ENCODE measurements around the gene COA5.

COA5 gene

DNA sequence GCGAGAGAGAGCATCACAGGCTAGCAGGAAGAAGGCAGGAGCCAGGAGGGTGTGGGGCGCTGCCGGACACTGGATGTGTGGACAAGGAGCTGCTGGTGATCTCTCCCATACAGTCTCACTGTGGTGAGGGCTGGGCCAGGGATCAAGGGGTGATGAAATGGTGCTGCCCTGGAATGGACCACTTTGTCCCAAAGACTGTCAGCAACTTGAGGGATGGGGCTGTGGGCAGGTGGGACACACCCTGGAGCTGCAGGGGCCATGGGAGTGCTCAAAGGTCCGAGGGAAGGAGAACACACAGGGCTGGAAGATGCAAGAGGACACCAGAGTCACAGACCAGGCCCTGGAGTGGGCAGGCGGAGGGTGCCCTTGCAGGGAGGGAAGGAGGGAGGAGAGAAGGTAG, 38.0 kb downstream of the COA5 start:
- TF ChIP-seq, protein P1, sequence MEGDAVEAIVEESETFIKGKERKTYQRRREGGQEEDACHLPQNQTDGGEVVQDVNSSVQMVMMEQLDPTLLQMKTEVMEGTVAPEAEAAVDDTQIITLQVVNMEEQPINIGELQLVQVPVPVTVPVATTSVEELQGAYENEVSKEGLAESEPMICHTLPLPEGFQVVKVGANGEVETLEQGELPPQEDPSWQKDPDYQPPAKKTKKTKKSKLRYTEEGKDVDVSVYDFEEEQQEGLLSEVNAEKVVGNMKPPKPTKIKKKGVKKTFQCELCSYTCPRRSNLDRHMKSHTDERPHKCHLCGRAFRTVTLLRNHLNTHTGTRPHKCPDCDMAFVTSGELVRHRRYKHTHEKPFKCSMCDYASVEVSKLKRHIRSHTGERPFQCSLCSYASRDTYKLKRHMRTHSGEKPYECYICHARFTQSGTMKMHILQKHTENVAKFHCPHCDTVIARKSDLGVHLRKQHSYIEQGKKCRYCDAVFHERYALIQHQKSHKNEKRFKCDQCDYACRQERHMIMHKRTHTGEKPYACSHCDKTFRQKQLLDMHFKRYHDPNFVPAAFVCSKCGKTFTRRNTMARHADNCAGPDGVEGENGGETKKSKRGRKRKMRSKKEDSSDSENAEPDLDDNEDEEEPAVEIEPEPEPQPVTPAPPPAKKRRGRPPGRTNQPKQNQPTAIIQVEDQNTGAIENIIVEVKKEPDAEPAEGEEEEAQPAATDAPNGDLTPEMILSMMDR (IDR thresholded peaks at IDR 0.05; ENCODE audit: control insufficient read depth, insufficient read depth, low read depth, low read length, missing control alignments) = no peak
- H3K4me3 ChIP-seq (ENCODE audit: control insufficient read depth, low read depth, low read length) = no peak overlapping the region
- no peak for DNase-seq (ENCODE audit: low read depth)

DNA sequence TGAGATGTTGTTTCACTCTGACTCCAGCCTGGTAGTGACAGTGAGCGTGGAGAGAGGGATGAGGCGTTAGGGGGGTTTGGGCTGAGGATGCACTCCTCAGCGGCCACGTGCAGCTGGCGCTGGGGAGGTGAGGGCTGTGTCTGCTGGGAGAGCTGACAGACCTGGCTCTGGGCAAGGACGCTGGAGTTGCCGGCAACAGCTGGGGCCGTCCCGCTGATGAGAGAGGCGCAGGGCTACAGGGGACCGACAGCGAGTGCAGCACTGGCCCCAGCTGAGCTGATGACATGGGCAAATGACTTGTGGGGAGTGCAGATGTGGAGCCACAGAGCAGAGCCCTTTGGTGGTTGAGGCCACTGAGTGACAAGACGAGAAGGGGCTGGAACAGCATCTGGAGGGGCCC, 38.4 kb downstream of the COA5 start:
- H3K4me3 ChIP-seq (ENCODE audit: control insufficient read depth, low read depth, low read length) = no peak overlapping the region
- TF ChIP-seq, protein P1 (IDR thresholded peaks at IDR 0.05; ENCODE audit: control insufficient read depth, insufficient read depth, low read depth, low read length, missing control alignments) = no peak
- DNase-seq (ENCODE audit: low read depth) = no peak

DNA sequence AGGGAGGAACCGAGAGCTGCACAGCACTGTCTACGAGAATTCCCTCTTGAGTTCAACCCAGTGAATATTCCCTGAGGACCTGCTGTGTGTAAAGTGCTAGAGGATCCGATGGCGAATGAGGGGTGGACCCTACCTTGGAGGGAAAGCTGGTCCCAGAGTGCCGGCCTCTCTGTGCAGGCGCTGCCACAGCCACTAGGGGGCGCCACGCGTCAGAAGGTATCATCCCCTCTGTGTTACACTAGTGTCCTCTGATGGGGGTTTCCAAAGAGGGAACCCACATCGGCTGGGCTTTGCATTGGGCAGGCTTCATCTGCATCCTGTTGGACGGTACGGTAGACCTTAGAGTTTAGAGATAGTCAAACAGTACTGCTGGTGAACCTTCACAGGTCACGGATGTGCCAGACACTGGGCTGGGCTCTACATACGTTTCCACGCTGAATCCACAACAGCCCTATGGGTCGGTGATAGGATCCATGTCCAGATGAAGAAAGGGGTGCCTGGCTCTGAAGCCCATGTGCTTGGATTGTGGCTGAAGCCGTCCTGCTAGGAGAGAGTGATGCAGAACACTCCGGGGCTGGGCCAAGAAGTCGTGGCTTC, 39.0 kb downstream of the COA5 start:
- DNase-seq (ENCODE audit: low read depth) = no peak
- TF ChIP-seq, protein P1 (IDR thresholded peaks at IDR 0.05; ENCODE audit: control insufficient read depth, insufficient read depth, low read depth, low read length, missing control alignments) = peak; percentile 73
- H3K4me3 ChIP-seq (ENCODE audit: control insufficient read depth, low read depth, low read length) = no peak overlapping the region

DNA sequence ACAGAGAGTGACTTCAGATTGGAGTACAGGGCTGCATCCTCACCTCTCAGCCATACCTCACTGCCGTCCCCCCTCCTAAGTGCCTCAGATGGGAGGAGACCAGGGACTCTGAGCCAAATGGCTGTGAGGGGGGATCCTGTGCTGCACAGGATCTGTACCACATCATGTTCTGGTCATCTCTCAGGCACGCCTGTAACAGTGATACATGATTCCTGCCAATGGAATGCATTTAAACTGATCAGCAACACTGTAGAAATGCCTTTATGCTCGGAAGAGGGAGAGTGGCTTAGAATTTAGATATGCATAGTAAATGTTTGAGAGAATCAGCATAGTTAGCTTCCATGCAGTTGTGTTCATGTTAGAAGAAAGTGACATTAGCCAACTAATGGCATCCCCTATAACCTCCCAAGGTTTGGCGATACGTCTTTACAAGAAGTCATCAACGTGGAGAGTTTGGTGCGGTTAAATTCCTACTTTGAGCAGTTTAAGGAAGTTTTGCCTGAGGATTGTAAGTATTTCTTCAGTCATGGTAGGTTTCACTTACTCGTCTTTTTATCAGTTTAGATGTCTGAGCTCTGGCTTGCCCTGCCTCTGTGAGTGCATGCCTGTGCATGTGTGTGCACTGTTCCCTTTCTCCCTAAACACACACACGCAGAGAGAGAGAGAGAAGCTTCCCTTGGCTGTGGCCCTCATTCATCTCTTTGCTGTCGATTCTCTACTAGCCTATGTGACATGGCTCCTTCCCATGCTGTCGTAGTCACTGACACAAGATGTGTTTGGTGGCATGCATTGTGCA, 40.0 kb downstream of the COA5 start:
- TF ChIP-seq, protein P1 (IDR thresholded peaks at IDR 0.05; ENCODE audit: control insufficient read depth, insufficient read depth, low read depth, low read length, missing control alignments) = no peak
- H3K4me3 ChIP-seq (ENCODE audit: control insufficient read depth, low read depth, low read length) = no peak overlapping the region
- DNase-seq (ENCODE audit: low read depth) = peak; percentile 20

DNA sequence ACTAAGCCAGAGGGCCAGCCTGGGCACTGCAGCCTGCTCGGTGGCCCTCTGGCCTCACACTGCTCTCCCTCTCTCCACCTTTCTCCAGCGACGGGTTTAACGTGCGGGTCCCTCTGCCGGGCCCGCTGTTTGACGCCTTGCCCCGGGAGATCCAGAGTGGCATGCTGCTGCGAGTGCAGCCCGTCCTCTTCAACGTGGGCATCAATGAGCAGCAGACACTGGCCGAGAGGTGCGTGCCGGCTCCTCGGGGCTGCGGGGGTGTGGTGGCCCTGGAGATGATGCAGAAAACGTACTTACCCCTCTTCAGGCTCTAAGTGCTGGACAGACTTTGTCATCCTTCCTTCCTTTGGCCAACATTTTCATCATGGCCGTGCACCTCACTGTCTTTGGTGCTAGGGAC, 42.4 kb downstream of the COA5 start:
- TF ChIP-seq, protein P1 (IDR thresholded peaks at IDR 0.05; ENCODE audit: control insufficient read depth, insufficient read depth, low read depth, low read length, missing control alignments) = no peak
- no peak for DNase-seq (ENCODE audit: low read depth)
- no peak overlapping the region for H3K4me3 ChIP-seq (ENCODE audit: control insufficient read depth, low read depth, low read length)

DNA sequence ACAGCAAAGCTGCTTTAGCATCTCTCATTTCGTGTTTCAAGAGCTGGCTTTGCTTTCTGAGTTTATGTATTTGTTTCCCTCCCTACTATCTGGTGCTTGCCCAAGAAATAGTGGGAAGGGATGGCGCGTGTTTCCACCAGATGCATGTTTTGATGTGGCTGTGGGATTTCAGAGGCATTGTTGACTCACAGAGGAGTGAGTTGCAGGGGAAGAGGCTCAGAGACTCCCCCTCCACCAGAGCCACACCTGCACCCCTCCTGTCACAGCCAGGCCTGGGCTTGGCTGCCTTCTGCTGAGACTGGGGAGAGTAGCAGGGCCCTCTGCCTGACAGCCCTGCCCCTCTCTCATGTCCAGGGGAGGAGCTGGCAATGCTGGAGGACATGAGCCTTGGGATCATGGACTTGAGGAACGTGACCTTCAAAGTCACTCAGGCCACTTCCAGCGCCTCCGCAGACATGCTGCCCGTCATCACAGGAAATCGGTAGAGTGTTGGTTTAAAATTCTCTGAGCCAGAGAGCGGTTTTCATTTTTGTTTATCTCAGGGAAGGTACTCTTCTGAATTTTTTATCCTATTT, 42.9 kb downstream of the COA5 start:
- DNase-seq (ENCODE audit: low read depth) = no peak
- H3K4me3 ChIP-seq (ENCODE audit: control insufficient read depth, low read depth, low read length) = no peak overlapping the region
- TF ChIP-seq, protein P1 (IDR thresholded peaks at IDR 0.05; ENCODE audit: control insufficient read depth, insufficient read depth, low read depth, low read length, missing control alignments) = no peak
